Muscle of leg (tissue), 11 donors: ENCODE measurements around the gene NPAS3. TPM values are rescaled to one million over a fixed set of nuclear protein-coding genes. Genes with fewer than 3 reads are reported as not detected.

Source experiments
- DNase-seq: peaks from one replicate; pipeline ENCODE4 v3.0.0; 2013
- H3K27ac ChIP-seq: one replicate; pipeline ENCODE4 v1.5.1; 2013; ENCODE audit warnings: mild to moderate bottlenecking, low read length, control low read depth
- H3K27me3 ChIP-seq: one replicate; pipeline ENCODE4 v1.6.1; 2013; ENCODE audit warnings: low read length; ENCODE audit not compliant: control insufficient read depth, insufficient read depth
- H3K36me3 ChIP-seq: one replicate; pipeline ENCODE4 v1.6.1; 2013; ENCODE audit warnings: low read length; ENCODE audit not compliant: control insufficient read depth, insufficient read depth
- H3K4me1 ChIP-seq: one replicate; pipeline ENCODE4 v1.6.1; 2013; ENCODE audit warnings: low read length; ENCODE audit not compliant: control insufficient read depth, insufficient read depth
- H3K4me3 ChIP-seq: one replicate; pipeline ENCODE4 v1.5.1; 2013; ENCODE audit warnings: low read length, control low read depth
- H3K9me3 ChIP-seq: replicated peaks from 2 replicates; pipeline ENCODE4 v1.6.1; 2013; ENCODE audit warnings: low read depth, low read length; ENCODE audit not compliant: control insufficient read depth
- WGBS: methylation state at CpG from one replicate; pipeline ENCODE4 v1.1.5; 2013; ENCODE audit warnings: missing lambda C conversion rate; ENCODE audit not compliant: insufficient coverage; 5-methylcytosine and 5-hydroxymethylcytosine counted together
- polyA plus RNA-seq, 8 donors: library from polyadenylated mRNA; unstranded; fragments of 120-200 nt; gene quantifications; one replicate each; pipeline versions ENCODE4 v1.2.1 to v1.2.3, GENCODE V29; 2013; ENCODE audit warnings: inconsistent platforms in 1 of 8, low replicate concordance in 1 of 8; ENCODE audit not compliant: insufficient read length in 8 of 8, insufficient read depth in 1 of 8
- total RNA-seq: library from RNA; stranded (reverse); fragments of 120-200 nt; gene quantifications from one replicate; pipeline ENCODE4 v1.2.4, GENCODE V29; 2013

Gene NPAS3
- total and polyA plus RNA-seq, 9 donors = 3.4 to 7.6 (median 5.1) TPM

- H3K4me1 ChIP-seq = no peaks in the 10 kb centered on the region
- no peak overlapping the region for H3K4me3 ChIP-seq
- no peaks in the 10 kb centered on the region for H3K9me3 ChIP-seq
- no CpG with 5 or more reads among the region's 4 CpGs for WGBS
- DNase-seq = no peak
- no peak overlapping the region for H3K27ac ChIP-seq
- no peaks in the 10 kb centered on the region for H3K27me3 ChIP-seq
- no peaks in the 10 kb centered on the region for H3K36me3 ChIP-seq
These were observed 779.2 kb downstream of the NPAS3 start for GRCh38 chr14:33717866-33718265.

GRCh38 chr14:33720284-33720787 is 781.7 kb downstream of the NPAS3 start:
- Histone ChIP-seq H3K4me1 (no peaks in the 10 kb centered on the region), H3K9me3 (no peaks in the 10 kb centered on the region), H3K4me3 (no peak overlapping the region), H3K36me3 (no peaks in the 10 kb centered on the region), H3K27me3 (no peaks in the 10 kb centered on the region), H3K27ac (no peak overlapping the region)
- no peak for DNase-seq
- WGBS = 67% methylated on average over 1 of the region's 4 CpGs

- Histone ChIP-seq H3K36me3 (no peaks in the 10 kb centered on the region), H3K27me3 (no peaks in the 10 kb centered on the region), H3K9me3 (no peaks in the 10 kb centered on the region), H3K4me3 (no peak overlapping the region), H3K27ac (no peak overlapping the region), H3K4me1 (no peaks in the 10 kb centered on the region)
- DNase-seq = no peak
- 70% methylated on average over 3 of the region's 5 CpGs for WGBS
These were observed 788.0 kb downstream of the NPAS3 start for GRCh38 chr14:33726685-33727084.

GRCh38 chr14:33727606-33728005 is 788.9 kb downstream of the NPAS3 start:
- Histone ChIP-seq H3K27ac (no peak overlapping the region), H3K4me3 (no peak overlapping the region), H3K27me3 (no peaks in the 10 kb centered on the region), H3K36me3 (no peaks in the 10 kb centered on the region), H3K4me1 (no peaks in the 10 kb centered on the region), H3K9me3 (no peaks in the 10 kb centered on the region)
- WGBS = 100% methylated on average over 1 of the region's 6 CpGs
- no peak for DNase-seq

- DNase-seq = no peak
- H3K4me3 ChIP-seq = no peak overlapping the region
- H3K27ac ChIP-seq = no peak overlapping the region
- no peaks in the 10 kb centered on the region for H3K4me1 ChIP-seq
- no peaks in the 10 kb centered on the region for H3K9me3 ChIP-seq
- no peaks in the 10 kb centered on the region for H3K36me3 ChIP-seq
- WGBS = no CpG with 5 or more reads among the region's 3 CpGs
- no peaks in the 10 kb centered on the region for H3K27me3 ChIP-seq
These were observed 789.4 kb downstream of the NPAS3 start for GRCh38 chr14:33728010-33728498.

- no peak for DNase-seq
- no peaks in the 10 kb centered on the region for H3K27me3 ChIP-seq
- H3K36me3 ChIP-seq = no peaks in the 10 kb centered on the region
- no peak overlapping the region for H3K27ac ChIP-seq
- WGBS = no CpG with 5 or more reads among the region's 1 CpG
- H3K4me3 ChIP-seq = no peak overlapping the region
- no peaks in the 10 kb centered on the region for H3K9me3 ChIP-seq
- H3K4me1 ChIP-seq = no peaks in the 10 kb centered on the region
These were observed 791.5 kb downstream of the NPAS3 start for GRCh38 chr14:33730156-33730555.

GRCh38 chr14:33732175-33732574 is 793.5 kb downstream of the NPAS3 start:
- no peak overlapping the region for H3K27ac ChIP-seq
- no peaks in the 10 kb centered on the region for H3K4me1 ChIP-seq
- no peak for DNase-seq
- no peaks in the 10 kb centered on the region for H3K27me3 ChIP-seq
- no peak overlapping the region for H3K4me3 ChIP-seq
- H3K9me3 ChIP-seq = no peaks in the 10 kb centered on the region
- no peaks in the 10 kb centered on the region for H3K36me3 ChIP-seq
- 91% methylated on average over 5 of the region's 7 CpGs for WGBS

- Histone ChIP-seq H3K9me3 (no peaks in the 10 kb centered on the region), H3K4me1 (no peaks in the 10 kb centered on the region), H3K27ac (no peak overlapping the region), H3K27me3 (no peaks in the 10 kb centered on the region), H3K36me3 (no peaks in the 10 kb centered on the region), H3K4me3 (no peak overlapping the region)
- DNase-seq = no peak
- 100% methylated on average over 2 of the region's 6 CpGs for WGBS
These were observed 794.6 kb downstream of the NPAS3 start for GRCh38 chr14:33733310-33733709.

- Histone ChIP-seq H3K9me3 (no peaks in the 10 kb centered on the region), H3K36me3 (no peaks in the 10 kb centered on the region), H3K27ac (no peak overlapping the region), H3K4me1 (no peaks in the 10 kb centered on the region), H3K4me3 (no peak overlapping the region), H3K27me3 (no peaks in the 10 kb centered on the region)
- DNase-seq = no peak
These were observed 795.0 kb downstream of the NPAS3 start for GRCh38 chr14:33733721-33734120.

GRCh38 chr14:33734387-33734786 is 795.7 kb downstream of the NPAS3 start:
- H3K36me3 ChIP-seq = no peaks in the 10 kb centered on the region
- no peak overlapping the region for H3K27ac ChIP-seq
- no CpG with 5 or more reads among the region's 3 CpGs for WGBS
- DNase-seq = no peak
- H3K9me3 ChIP-seq = no peaks in the 10 kb centered on the region
- H3K4me3 ChIP-seq = no peak overlapping the region
- no peaks in the 10 kb centered on the region for H3K4me1 ChIP-seq
- no peaks in the 10 kb centered on the region for H3K27me3 ChIP-seq

- WGBS = 71% methylated on average over 1 of the region's 3 CpGs
- Histone ChIP-seq H3K9me3 (no peaks in the 10 kb centered on the region), H3K36me3 (no peaks in the 10 kb centered on the region), H3K27ac (no peak overlapping the region), H3K27me3 (no peaks in the 10 kb centered on the region), H3K4me1 (no peaks in the 10 kb centered on the region), H3K4me3 (no peak overlapping the region)
- DNase-seq = no peak
These were observed 797.7 kb downstream of the NPAS3 start for GRCh38 chr14:33736299-33736825.
